HG03064 (cell line): ENCODE measurements around the gene CRYGN.

Experiments
- ATAC-seq: cut with Tn5 transposase; IDR thresholded peaks from one replicate; pipeline ENCODE4 v1.9.1; 2021; ENCODE audit warnings: low read depth; ENCODE audit not compliant: unreplicated experiment

Gene CRYGN

DNA sequence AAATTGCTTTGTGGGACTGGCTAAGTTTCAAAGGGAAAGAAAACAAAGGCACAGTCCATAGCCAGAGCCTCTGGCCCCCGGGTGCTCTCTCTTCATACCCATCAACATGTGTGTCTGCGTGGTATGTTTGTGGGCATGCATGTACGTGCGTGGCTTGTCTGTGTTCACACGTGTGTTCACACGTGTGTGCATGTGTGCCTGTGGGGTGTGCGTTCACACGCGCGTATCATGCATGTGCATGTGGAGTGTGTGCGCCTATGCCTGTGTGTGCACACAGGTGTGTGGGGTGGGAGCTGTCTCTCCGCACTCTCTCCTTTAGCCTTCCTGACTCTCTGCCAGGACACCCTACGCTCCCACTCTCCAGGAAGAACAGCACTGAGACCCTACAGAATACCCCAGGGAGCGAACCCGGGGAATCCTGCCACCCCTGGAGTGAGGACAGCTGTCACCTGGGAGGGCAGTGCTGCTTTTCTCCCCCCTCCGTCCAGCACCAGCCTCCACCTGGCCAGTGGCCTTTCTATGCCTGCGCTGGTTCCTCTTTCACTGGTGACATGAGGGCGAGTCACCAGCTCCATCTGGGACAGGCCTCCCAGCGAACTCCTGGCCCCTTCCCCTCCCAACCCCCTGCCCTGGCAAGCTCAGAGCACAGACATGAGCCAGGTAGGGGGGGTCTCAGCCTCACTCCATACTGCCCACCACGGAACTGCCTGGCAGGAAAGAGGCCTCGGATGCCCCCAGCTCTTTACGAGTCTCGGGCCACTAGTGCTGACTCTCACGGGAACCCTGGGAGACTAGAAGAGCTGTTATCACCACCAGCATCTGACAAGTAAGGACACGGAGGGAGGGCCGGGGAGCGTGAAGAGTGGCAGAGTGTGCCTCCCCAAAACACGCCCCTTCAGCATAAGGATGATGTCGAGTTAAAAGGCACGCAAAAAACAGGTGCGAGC lies 46.6 kb downstream of the CRYGN start:
- ATAC-seq = no peak

GRCh38 chr7:151392426-151392825 lies 47.5 kb downstream of the CRYGN start:
- ATAC-seq = no peak

DNA sequence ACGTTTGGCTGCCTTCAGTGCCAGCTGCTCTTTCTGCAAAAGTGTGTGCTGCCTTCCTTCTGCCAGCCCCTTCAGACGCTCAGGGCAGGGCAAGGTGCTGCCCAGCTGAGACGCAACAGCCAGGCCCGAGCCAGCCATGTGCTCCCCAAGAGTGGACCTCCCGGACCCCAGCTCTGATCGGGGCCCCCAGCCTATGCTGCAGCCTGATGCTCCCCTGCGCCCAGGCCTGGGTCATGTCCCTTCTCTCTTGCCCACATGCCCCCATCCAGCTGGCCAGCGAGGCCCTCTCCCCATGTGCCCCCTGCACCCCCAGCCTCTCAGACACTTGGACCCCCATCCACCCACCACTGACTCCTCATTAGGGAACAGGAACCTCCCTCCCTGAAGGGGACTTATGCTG lies 47.9 kb downstream of the CRYGN start:
- ATAC-seq = no peak

GRCh38 chr7:151391358-151391730 lies 48.6 kb downstream of the CRYGN start:
- no peak for ATAC-seq

GRCh38 chr7:151390598-151391357 lies 49.2 kb downstream of the CRYGN start:
- ATAC-seq = no peak

DNA sequence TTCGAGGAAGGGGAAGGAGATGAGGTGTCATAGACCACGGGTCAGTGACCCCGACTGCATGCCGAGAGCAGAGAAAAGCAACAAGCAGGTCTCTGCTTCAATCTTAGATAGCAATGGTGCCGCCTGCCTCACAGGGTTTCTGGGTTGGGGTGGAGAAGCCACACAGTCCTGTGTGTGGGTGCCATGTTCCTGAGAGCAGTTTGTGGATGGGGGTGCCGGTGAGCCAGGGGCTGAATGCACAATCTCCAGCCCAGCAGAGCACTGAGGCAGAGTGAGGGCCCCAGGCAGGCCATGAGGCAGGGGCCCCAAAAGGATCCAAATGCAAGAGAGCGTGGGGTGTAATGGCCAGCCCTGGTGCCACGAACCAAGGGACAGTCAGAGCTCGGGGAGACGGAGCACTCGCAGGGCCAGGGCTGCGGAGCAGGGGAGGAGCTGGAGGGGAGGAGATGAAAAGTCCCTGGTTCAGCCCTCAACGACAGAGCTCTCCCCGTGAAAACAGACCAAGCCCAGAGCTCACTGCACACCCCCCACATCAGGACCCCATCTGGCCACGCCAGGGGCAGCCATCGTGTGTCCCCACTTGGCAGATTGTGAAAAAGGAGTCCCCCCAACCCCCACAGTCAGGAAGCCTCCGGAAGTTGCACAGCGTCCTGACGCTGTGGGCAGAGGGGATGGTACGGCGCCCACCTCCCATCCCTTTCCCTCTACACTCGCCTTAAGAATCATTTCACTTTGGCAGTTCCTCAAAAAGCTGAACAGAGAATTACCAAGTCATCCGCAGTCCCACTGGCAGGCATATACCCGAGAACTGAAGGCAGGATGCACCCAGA lies 50.0 kb downstream of the CRYGN start:
- ATAC-seq = no peak

- no peak for ATAC-seq
Observed at GRCh38 chr7:151389096-151389767, 50.7 kb downstream of the CRYGN start.

- ATAC-seq = no peak
Observed at GRCh38 chr7:151388430-151388829, 51.5 kb downstream of the CRYGN start.

GRCh38 chr7:151388007-151388297 lies 52.0 kb downstream of the CRYGN start:
- ATAC-seq = no peak

DNA sequence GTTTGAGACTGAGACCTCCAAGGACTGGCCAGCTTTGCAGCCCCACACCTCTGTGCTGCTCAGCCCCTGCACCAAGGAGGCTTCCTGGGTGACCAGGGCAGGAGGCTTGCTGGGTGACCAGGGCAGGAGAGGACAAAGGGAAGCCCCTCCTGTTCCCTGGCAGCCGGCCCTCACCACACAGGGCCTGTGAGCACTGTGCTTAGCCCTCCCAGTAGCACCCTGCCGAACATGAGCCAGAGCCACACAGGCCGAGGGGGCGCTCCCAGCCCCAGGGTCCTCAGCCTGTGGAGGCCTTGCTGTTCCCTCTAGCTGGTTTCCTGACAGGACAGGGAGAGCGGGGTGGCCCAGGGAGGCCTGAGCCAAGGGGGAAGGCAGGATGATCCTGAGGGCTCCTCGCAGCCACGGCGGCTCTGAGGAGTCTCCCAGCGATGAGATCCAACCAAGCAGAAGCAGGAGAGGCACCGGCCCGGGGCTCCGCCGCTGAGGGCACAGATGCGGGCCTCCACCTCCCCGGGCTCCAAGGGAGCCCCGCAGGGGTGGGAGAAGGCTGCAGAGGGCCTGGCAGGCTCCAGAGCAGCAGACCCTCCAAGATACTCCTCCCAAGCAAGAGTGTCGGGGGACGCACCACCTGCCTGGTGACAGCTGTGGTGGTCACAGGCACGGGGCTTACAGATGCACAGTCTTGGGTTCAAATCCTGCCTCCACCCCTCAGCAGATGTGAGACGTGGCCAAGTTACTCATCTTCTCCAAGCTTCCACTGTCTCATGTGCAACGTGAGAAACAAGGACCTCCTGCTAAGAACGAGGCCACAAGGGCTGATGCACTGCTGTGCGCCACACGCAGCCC lies 52.6 kb downstream of the CRYGN start:
- no peak for ATAC-seq

DNA sequence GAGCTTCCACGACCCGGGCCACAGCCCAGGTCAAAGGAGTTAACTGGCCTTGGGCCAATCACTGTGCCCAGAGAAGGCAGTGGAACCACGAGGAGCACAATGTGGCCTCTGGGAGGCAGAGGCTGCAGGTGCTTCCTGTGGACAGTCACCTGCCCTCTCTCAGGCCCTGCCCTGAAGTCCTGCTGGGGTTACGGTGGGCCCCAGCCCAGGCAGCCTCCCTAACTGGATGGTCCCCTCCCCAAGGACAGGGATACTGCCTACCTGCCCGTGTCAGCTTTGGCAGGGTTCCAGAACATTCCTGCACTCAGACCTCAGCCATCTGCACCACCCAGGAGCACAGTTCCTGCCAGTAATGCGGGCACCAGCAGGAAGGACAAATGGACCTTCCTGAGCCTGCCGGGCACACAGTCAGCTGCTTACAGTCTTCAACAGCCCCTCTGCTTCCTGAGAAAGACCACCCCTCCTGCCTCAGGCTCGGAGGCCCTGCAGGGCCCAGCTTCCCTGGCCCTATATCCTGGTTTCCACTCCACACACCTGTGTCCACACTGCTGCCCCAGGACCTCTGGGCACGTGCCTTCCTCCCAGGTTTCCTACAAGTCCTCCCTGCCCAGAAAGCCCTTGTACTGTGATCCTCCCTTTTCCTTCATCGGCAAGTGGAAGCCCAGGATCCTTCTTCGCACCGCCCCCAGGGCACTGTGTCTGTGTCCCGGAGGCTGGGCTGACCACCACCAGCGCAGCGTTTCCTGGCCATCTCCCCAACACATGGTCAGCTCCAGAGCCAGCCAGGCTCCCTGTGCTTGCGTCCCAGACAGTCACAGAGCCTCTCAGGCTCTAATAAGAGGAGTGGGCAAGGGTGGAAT lies 53.4 kb downstream of the CRYGN start:
- ATAC-seq = no peak

- ATAC-seq = no peak
Observed at GRCh38 chr7:151385626-151386300, 54.2 kb downstream of the CRYGN start.

DNA sequence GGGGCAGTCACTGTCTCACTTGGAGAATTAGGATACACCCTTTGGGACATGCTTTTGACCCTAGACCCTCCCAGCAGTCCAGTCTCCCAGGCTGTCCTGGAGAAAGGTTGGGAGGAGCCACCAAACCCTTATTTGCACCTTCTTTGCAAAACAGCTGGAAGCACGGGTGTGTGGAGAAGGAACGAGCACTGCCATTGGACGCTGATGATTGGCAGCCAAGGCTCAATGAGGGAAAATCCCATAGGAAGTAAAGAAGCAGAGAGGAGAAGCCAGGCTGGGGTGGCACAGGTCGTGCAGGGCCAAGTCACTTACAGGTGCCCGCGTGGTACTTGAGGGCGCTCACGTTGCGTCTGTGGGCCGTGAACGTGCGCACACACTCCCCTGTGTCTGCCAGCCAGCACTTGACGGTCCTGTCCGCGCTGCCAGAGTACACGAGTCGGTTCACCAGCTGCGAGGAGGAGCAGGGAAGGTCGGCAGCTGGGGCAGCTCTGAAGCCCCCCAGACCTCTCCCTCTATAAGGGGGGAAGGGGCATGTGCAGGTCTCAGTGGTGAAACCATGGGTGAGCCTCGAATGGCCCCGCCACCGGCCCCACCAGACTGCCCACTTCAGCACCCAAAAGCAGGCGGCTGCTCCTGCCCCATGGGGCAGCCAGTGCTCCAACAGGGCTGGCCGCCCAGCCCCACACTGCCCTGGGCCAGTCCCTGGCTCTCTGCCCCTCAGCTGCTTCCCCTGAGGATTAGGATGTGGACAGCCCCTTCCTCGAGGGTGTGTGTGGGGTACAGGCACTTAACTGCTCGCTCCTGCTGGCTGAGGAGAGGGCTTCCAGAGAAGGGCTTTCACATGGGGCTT lies 54.9 kb downstream of the CRYGN start:
- ATAC-seq = no peak

- ATAC-seq = no peak
Observed at GRCh38 chr7:151384352-151384697, 55.6 kb downstream of the CRYGN start.

- ATAC-seq = no peak
Observed at GRCh38 chr7:151383638-151384351, 56.1 kb downstream of the CRYGN start.

DNA sequence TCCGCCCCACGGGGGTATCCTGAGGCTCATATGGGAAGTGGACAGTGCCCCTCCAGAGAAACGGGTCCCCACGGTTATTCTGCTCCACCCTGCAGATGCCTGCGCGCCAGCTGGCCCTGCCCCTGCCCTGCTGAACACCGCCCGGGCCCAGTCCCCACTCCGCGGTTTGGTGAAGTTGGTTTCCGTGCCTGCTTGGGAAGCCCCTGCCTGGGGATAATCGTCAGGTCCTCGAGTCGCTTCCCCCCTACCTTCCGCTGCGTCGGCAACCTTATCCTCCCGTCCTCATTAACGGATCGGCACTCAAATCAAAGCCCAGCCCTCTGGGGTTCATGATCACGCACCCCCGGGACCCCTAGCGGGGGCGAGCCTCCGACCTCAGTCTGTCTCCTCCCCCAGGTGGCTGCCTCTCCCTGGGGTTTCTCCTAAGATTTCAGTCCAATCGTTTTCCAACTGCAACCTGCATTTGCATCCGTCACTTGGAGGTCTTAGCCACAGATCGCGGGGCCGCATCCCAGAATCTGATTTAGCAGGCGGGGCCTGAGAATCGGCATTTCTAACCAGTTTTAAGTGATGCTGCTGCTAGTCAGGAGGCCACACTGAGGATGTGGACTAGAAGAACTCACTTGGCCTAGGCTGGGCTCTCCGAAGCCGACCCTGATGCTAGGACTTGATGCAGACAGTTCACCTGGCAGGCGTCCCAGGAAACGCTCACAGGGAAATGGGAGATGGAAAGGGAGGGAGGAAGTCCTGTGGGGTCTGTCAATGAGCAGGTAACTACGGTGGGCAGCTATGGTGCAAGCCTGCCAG lies 57.7 kb downstream of the CRYGN start:
- no peak for ATAC-seq
